Fibroblast of peridontal ligament (primary cell): ENCODE results near the gene XYLT2.

Experiments
- DNase-seq: peaks from one replicate; pipeline ENCODE4 v3.0.0-alpha.2; 2010; ENCODE audit errors: extremely low read depth

The XYLT2 gene

GRCh38 chr17:50363217-50364060, 17.5 kb downstream of the XYLT2 start:
- DNase-seq = peak; percentile 48

- DNase-seq = no peak
These were observed 18.1 kb downstream of the XYLT2 start for GRCh38 chr17:50364061-50364458.

- peak; percentile 29 for DNase-seq
These were observed 18.8 kb downstream of the XYLT2 start for GRCh38 chr17:50364715-50365114.

- no peak for DNase-seq
These were observed 19.2 kb downstream of the XYLT2 start for GRCh38 chr17:50365165-50365564.

- DNase-seq = no peak
These were observed 19.9 kb downstream of the XYLT2 start for GRCh38 chr17:50365649-50366393.

- DNase-seq = no peak
These were observed 21.5 kb downstream of the XYLT2 start for GRCh38 chr17:50367401-50367800.

- no peak for DNase-seq
These were observed 24.1 kb downstream of the XYLT2 start for GRCh38 chr17:50370052-50370451.

GRCh38 chr17:50371526-50371925, 25.6 kb downstream of the XYLT2 start:
- no peak for DNase-seq

GRCh38 chr17:50372222-50372757, 26.4 kb downstream of the XYLT2 start:
- DNase-seq = no peak

GRCh38 chr17:50372758-50373556, 27.0 kb downstream of the XYLT2 start, which contains the start of the genes EME1 and MRPL27:
Gene EME1 (plus strand): TSS chr17:50373229. CDS start chr17:50375209, 1,980 bp downstream.
Gene MRPL27 (minus strand): TSS chr17:50373184. CDS start chr17:50373170, 14 bp downstream.
- DNase-seq = peak; percentile 86

GRCh38 chr17:50373705-50374104, 27.8 kb downstream of the XYLT2 start:
- DNase-seq = no peak

- DNase-seq = no peak
These were observed 30.1 kb downstream of the XYLT2 start for GRCh38 chr17:50375858-50376538.

GRCh38 chr17:50379351-50380132, 33.6 kb downstream of the XYLT2 start:
- no peak for DNase-seq

GRCh38 chr17:50380369-50381259, 34.7 kb downstream of the XYLT2 start:
- DNase-seq = no peak

- DNase-seq = no peak
These were observed 35.4 kb downstream of the XYLT2 start for GRCh38 chr17:50381260-50381815.

GRCh38 chr17:50381920-50382319, 36.0 kb downstream of the XYLT2 start:
- peak; percentile 51 for DNase-seq

GRCh38 chr17:50382931-50383330, 37.0 kb downstream of the XYLT2 start:
- DNase-seq = no peak

GRCh38 chr17:50386510-50386909, 40.6 kb downstream of the XYLT2 start:
- DNase-seq = peak; percentile 39

GRCh38 chr17:50388728-50389127, 42.8 kb downstream of the XYLT2 start:
- no peak for DNase-seq
